Myometrial cell (primary cell): ENCODE data around the gene HDLBP. TPM values are rescaled to one million over a fixed set of nuclear protein-coding genes. Genes with fewer than 3 reads are reported as not detected.

Experiments
- total RNA-seq: library from RNA; depleted of rRNA; stranded (reverse); fragments of >200 nt; gene quantifications from 2 replicates; pipeline ENCODE4 v1.2.3, GENCODE V29; 2015

Gene HDLBP
- 560 and 613 TPM in 2 replicates for total RNA-seq

DNA sequence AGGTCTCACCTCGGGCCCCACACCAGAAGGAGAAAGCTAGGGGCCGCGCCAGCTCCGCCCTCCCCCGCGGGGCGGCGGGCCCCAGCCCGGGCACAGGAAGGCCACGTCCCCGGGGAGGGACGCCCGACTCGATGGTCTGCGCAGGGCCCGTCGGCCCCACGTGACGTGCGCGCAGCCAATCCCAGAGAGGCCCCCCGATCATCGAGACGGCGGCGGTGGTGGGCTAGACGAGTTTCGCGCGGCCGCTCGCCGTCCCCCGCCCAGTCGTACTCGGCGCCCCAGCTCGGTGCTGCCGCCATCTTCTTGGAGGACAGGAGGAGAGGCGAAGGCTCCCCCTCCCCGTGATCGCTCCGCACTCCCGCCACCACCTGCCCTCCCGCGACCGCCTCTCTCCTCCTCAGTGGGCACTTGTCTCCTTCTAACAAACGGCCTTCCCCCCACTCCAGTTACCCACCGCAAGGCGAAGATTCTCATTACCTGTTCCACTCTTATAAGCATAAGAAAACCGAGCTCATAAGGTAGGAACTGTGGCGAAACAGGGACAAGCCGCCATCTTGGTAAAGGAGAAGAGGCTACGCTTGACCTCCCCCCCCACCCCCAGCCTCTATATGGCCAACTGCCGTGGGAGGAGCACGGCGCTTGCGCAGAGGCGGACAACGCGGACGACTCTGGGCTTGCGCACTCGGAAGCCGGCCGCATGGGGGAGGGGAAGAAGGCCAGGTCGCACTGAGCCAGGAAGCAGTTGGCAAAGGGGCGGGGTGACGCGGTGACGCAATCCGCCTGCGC lies at the start of gene HDLBP:
HDLBP (minus strand) TSS at position 580 of the 786 bp plus-strand sequence. CDS start 48,803 bp downstream, outside the sequence.

DNA sequence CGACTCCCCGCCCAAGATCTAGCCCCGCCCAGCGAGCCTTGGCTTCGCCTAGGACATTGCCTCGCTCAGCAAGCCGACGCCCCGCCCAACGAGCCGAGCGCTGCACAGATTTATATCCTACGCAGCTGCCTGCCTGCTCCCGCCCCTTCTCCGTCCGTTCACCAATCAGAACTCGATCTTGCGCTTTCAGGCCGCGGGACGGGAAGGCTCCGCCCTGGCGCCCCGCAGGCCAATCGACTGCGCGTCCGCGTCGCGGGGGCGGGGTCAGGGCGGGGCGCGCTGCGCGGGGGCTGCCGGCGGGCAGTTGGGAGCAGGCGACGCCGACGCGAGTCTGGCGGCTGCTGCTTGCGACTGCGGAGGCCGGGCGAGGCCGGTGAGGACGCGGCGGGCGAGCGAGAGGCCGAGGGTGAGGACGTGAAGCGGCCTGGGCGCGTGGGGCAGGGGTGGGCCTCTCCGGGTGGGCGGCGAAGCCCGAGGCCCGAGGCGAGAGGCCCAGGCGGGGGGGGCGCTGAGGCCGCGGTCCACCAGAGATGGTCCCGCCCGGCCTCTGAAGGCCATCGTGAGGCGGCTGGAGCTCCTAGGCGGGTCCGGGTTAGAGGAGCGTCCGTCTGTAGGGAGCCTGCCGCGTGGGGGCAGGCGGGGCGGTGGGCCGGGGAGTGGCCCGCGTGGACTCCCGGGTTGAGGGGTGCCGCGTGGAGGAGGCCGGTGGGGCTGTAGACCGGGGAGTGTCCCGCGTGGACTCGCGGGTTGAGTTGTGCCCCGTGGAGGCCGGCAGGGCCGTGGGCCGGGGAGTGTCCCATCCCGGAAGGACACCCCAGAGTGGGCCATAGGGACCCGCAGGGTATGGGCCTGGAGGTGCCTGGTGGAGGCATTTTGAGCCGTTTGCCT lies 40.8 kb upstream of the HDLBP start, which contains the start of gene FARP2:
FARP2 (plus strand) TSS at position 303 of the 888 bp plus-strand sequence. CDS start 16,823 bp downstream, outside the sequence.

DNA sequence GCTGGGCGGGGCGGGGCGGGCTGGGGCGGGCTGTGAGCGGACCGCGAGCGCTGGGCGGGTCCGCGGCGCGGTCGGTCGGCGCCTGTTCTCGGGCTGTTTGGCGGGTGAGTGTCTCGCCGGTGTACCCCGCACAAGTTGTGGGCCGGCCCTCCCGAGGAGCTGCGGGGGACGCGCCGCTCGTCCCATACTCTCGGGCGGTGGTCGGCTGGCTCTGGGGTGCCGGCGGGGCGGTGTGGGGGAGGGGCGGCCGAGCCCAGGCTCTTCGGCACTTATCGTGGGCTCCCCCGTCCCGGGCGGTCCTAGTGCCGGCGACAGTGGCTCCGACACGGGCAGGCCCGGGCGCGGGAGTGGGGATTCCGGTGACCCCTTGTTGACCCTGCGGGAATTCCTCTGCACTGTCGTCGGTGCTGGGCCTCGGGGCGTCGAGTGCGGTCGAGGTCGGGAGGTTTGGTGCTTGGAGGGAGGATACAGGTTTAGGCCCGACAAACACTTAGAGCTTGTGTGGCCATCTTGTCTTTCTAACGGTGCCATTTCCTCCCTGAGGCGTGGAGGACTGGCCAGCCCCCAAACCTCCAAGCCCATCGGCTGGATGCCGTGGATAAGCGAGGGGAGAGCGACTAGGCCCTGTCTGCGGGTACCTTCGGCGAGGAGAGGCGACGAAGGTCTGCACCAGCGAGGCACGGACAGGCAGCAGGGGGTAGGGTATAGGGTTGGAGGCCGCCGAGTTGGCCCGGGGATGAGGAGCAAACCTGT lies 583 bp upstream of the HDLBP start, which contains the start of gene SEPTIN2:
SEPTIN2 (plus strand) TSS at position 47 of the 753 bp plus-strand sequence. CDS start 8,308 bp downstream, outside the sequence.

GRCh38 chr2:241188361-241189092 lies 126.9 kb downstream of the HDLBP start, which contains the start of gene ANO7:
Gene ANO7 (plus strand): TSS chr2:241188677. CDS start chr2:241190064, 1,387 bp downstream.

Other genes with a start within 250 kb of the HDLBP start
- 11.0 and 25.9 TPM in 2 replicates for gene MTERF4, start 213.4 kb downstream of the HDLBP start, total RNA-seq
- gene PASK, start 166.2 kb downstream of the HDLBP start, total RNA-seq, result 4.3 and 6.6 TPM in 2 replicates
- 121 and 134 TPM in 2 replicates for gene PPP1R7, start 165.2 kb downstream of the HDLBP start, total RNA-seq
- 0.29 TPM in 1 of 2 replicates, not detected in the other for gene ANO7, start 127.0 kb downstream of the HDLBP start, total RNA-seq
- 280 and 306 TPM in 2 replicates for gene SEPTIN2, start 253 bp upstream of the HDLBP start, total RNA-seq
- 22.2 and 23.9 TPM in 2 replicates for gene FARP2, start 40.6 kb upstream of the HDLBP start, total RNA-seq
- gene STK25, start 192.9 kb upstream of the HDLBP start, total RNA-seq, result 216 and 299 TPM in 2 replicates
- gene BOK, start 243.1 kb upstream of the HDLBP start, total RNA-seq, result 45.3 and 48.4 TPM in 2 replicates